Endothelial cell of umbilical vein (primary cell): ENCODE results near the gene UNC13D. TPM values are rescaled to one million over a fixed set of nuclear protein-coding genes. Genes with fewer than 3 reads are reported as not detected.

Source experiments
- BruUV-seq: library from RNA; stranded (reverse); fragments of 400-500 nt; replicated peaks from 2 replicates; lab custom pipeline; 2021; lab: Mats Ljungman, UMichigan
- CTCF ChIA-PET: fragments of 300-600, 350-600 bp; sonication (Branson Sonifier 250); formaldehyde crosslinking; loops from one replicate; lab custom pipeline; 2021; ENCODE audit warnings: antibody characterized with exemption, inconsistent platforms; lab: Charles Lee
- POLR2A ChIA-PET: fragments of 300-600, 350-600 bp; sonication (Branson Sonifier 250); formaldehyde crosslinking; loops from one replicate; lab custom pipeline; 2021; ENCODE audit warnings: antibody characterized with exemption, inconsistent platforms; lab: Charles Lee
- DNase-seq: peaks from one replicate; pipeline ENCODE4 v3.0.0-alpha.2; 2011; ENCODE audit warnings: low read depth, low spot score
- FAIRE-seq: peaks from 2 replicates; lab custom pipeline; 2011; peaks lifted over from hg19 to GRCh38; lab: Jason Lieb, UNC
- H2AFZ ChIP-seq: 2 replicates; pipeline ENCODE4 v1.6.0; 2012; ENCODE audit warnings: low read depth, low read length, control low read depth, inconsistent platforms
- H3K27ac ChIP-seq: 2 replicates; pipeline ENCODE4 v1.5.1; 2011; ENCODE audit warnings: low read depth, mild to moderate bottlenecking, control low read depth, low read length, moderate library complexity; ENCODE audit not compliant: insufficient read depth
- H3K27me3 ChIP-seq, 2 experiments: 2 replicates each; pipeline versions ENCODE4 v1.6.0 to v1.6.1; 2011; ENCODE audit warnings: low read length in 2 of 2, mixed read lengths in 1 of 2; ENCODE audit not compliant: control insufficient read depth in 2 of 2, insufficient read depth in 2 of 2
- H3K36me3 ChIP-seq, 2 experiments: 2 replicates in 1 of 2; 3 replicates in 1 of 2; pipeline ENCODE4 v1.5.1; 2011; ENCODE audit warnings: low read length in 2 of 2, mild to moderate bottlenecking in 1 of 2, moderate library complexity in 1 of 2; ENCODE audit not compliant: control insufficient read depth in 2 of 2, insufficient read depth in 2 of 2; ENCODE audit errors: extremely low read depth in 1 of 2
- H3K4me1 ChIP-seq: 3 replicates; pipeline ENCODE4 v1.5.1; 2011; ENCODE audit warnings: mild to moderate bottlenecking, low read length; ENCODE audit not compliant: control insufficient read depth, insufficient read depth; ENCODE audit errors: extremely low read depth
- H3K4me2 ChIP-seq: 2 replicates; pipeline ENCODE4 v1.6.1; 2011; ENCODE audit warnings: low read length, control low read depth, mixed read lengths; ENCODE audit not compliant: insufficient read depth
- H3K4me3 ChIP-seq, 3 experiments: fragments of 200-600 bp in 1 of 3; sonication (generic), shearing (Covaris generic) in 1 of 3; replicated peaks in 1 of 3; 2 replicates each; pipeline ENCODE4 v1.5.1; 2011 to 2016; ENCODE audit warnings: control low read depth in 3 of 3, low read length in 3 of 3, mild to moderate bottlenecking in 2 of 3, inconsistent platforms in 1 of 3, low read depth in 1 of 3, moderate library complexity in 1 of 3; ENCODE audit not compliant: insufficient read depth in 1 of 3
- H3K79me2 ChIP-seq: 2 replicates; pipeline ENCODE4 v1.6.0; 2012; ENCODE audit warnings: low read length, inconsistent platforms; ENCODE audit not compliant: control insufficient read depth, insufficient read depth
- H3K9ac ChIP-seq: replicated peaks from 2 replicates; pipeline ENCODE3; 2011; ENCODE audit warnings: low read length, control low read depth; ENCODE audit not compliant: insufficient read depth; ENCODE audit errors: extremely low read depth
- H3K9me1 ChIP-seq: replicated peaks from 3 replicates; pipeline ENCODE4 v1.6.0; 2011; ENCODE audit warnings: mild to moderate bottlenecking, low read length; ENCODE audit not compliant: control insufficient read depth, insufficient read depth; ENCODE audit errors: extremely low read depth
- H3K9me3 ChIP-seq: replicated peaks from 2 replicates; pipeline ENCODE4 v1.5.1; 2012; ENCODE audit warnings: low read length, inconsistent platforms; ENCODE audit not compliant: control insufficient read depth, insufficient read depth
- H4K20me1 ChIP-seq: replicated peaks from 2 replicates; pipeline ENCODE3; 2011; ENCODE audit warnings: mild to moderate bottlenecking, low read length; ENCODE audit not compliant: control insufficient read depth, insufficient read depth; ENCODE audit errors: extremely low read depth
- EZH2 ChIP-seq: IDR thresholded peaks from 2 replicates; pipeline ENCODE4 v1.6.1; 2012; ENCODE audit warnings: borderline replicate concordance, low read depth, mild to moderate bottlenecking, moderate library complexity, low read length, inconsistent platforms; ENCODE audit not compliant: severe bottlenecking
- FOS ChIP-seq: IDR thresholded peaks from 2 replicates; pipeline ENCODE4 v1.6.1; 2011; ENCODE audit warnings: mild to moderate bottlenecking, low read length, moderate library complexity, borderline replicate concordance; ENCODE audit not compliant: insufficient read depth
- GATA2 ChIP-seq: IDR thresholded peaks from 2 replicates; pipeline ENCODE4 v1.7.0; 2011; ENCODE audit warnings: low read depth, mild to moderate bottlenecking, moderate library complexity, mixed read lengths, low read length; ENCODE audit not compliant: insufficient read length, insufficient read depth
- JUN ChIP-seq: IDR thresholded peaks from 2 replicates; pipeline ENCODE4 v1.6.1; 2011; ENCODE audit warnings: borderline replicate concordance, low read depth; ENCODE audit not compliant: insufficient read length, insufficient read depth
- MYC ChIP-seq: IDR thresholded peaks from one replicate; pipeline ENCODE4 v1.6.1; 2011; ENCODE audit warnings: mild to moderate bottlenecking, low read depth, low read length
- POLR2A ChIP-seq: IDR thresholded peaks from 2 replicates; pipeline ENCODE4 v1.6.1; 2012; ENCODE audit warnings: low read depth, mild to moderate bottlenecking, control low read depth, low read length
- POLR2AphosphoS5 ChIP-seq: IDR thresholded peaks from 2 replicates; pipeline ENCODE4 v1.6.1; 2012; ENCODE audit warnings: low read depth, mild to moderate bottlenecking, control low read depth, low read length, moderate library complexity; ENCODE audit not compliant: insufficient read depth
- dilution Hi-C: fragments of 300-500 bp; cut with MboI; formaldehyde crosslinking; loops from one replicate; pipeline ENCODE4 v1.15.0; 2019; ENCODE audit warnings: low sequenced_read_pairs; ENCODE audit not compliant: extremely low pct_ligation_motif_present
- intact Hi-C: fragments of 100-400 bp; cut with micrococcal nuclease; formaldehyde crosslinking; loops from one replicate; pipeline ENCODE4 v1.10.0; 2022
- polyA plus RNA-seq, 4 experiments: library from polyadenylated mRNA; depleted of rRNA in 3 of 4; stranded (reverse) in 3 of 4; unstranded in 1 of 4; fragments of >200 nt; gene quantifications; 2 replicates each; pipeline versions ENCODE4 v1.2.1 to v1.2.3, GENCODE V29; 2011 to 2012; ENCODE audit warnings: missing spikeins in 1 of 4
- total RNA-seq: library from RNA; stranded (reverse); gene quantifications from 2 replicates; pipeline ENCODE4 v1.2.3, GENCODE V29; 2021
- TF ChIP-seq, protein P1 (sequence below): IDR thresholded peaks from 2 replicates; pipeline ENCODE4 v1.6.1; 2011; ENCODE audit not compliant: insufficient read depth, insufficient read length
- TF ChIP-seq, protein P2 (sequence below), 2 donors: IDR thresholded peaks; 1 replicate in 1 of 2; 2 replicates in 1 of 2; pipeline ENCODE4 v1.5.1; 2011; ENCODE audit warnings: low read length in 2 of 2, mild to moderate bottlenecking in 2 of 2, moderate library complexity in 2 of 2, control low read depth in 1 of 2, inconsistent platforms in 1 of 2, low read depth in 1 of 2; ENCODE audit not compliant: insufficient read depth in 1 of 2; ENCODE audit errors: extremely low read depth in 1 of 2

UNC13D gene
- total and polyA plus RNA-seq, 2 donors (not counting 3 experiments of a cell fraction or from before 2014, with no cell fraction given) = 6.9 to 14.9 TPM

GRCh38 chr17:75832164-75832651 is 12.0 kb downstream of the UNC13D start:
- no peaks in the 10 kb centered on the region for H4K20me1 ChIP-seq
- H3K27ac ChIP-seq = no peak overlapping the region
- peaks cover 7% of the 10 kb centered on the region for H3K4me1 ChIP-seq
- TF ChIP-seq, protein P1, sequence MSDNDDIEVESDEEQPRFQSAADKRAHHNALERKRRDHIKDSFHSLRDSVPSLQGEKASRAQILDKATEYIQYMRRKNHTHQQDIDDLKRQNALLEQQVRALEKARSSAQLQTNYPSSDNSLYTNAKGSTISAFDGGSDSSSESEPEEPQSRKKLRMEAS = no peak
- no peak for TF ChIP-seq EZH2
- no peak for TF ChIP-seq JUN
- no peak for TF ChIP-seq FOS
- no peak for TF ChIP-seq POLR2A
- TF ChIP-seq, protein P2, sequence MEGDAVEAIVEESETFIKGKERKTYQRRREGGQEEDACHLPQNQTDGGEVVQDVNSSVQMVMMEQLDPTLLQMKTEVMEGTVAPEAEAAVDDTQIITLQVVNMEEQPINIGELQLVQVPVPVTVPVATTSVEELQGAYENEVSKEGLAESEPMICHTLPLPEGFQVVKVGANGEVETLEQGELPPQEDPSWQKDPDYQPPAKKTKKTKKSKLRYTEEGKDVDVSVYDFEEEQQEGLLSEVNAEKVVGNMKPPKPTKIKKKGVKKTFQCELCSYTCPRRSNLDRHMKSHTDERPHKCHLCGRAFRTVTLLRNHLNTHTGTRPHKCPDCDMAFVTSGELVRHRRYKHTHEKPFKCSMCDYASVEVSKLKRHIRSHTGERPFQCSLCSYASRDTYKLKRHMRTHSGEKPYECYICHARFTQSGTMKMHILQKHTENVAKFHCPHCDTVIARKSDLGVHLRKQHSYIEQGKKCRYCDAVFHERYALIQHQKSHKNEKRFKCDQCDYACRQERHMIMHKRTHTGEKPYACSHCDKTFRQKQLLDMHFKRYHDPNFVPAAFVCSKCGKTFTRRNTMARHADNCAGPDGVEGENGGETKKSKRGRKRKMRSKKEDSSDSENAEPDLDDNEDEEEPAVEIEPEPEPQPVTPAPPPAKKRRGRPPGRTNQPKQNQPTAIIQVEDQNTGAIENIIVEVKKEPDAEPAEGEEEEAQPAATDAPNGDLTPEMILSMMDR (IDR thresholded peaks at IDR 0.05; ENCODE audit: extremely low read depth in 1 of 2, insufficient read depth in 1 of 2, low read depth in 1 of 2, low read length in 2 of 2) = no peak
- TF ChIP-seq MYC = no peak
- TF ChIP-seq POLR2AphosphoS5 = no peak
- no peak for TF ChIP-seq GATA2
- no peaks in the 10 kb centered on the region for H3K27me3 ChIP-seq
- ChIA-PET POLR2A (no interaction called here), CTCF (interaction anchor here (1.0 to 1.4 kb wide), 3 partner anchors 14 to 49 kb away, joined by 3 to 6 read pairs (median 5); no protein-coding TSS in a partner anchor)
- no peaks in the 10 kb centered on the region for H3K9me3 ChIP-seq
- intact Hi-C loops (no loop called here), dilution Hi-C loops (no loop called here)
- H3K4me3 ChIP-seq = no peak overlapping the region
- H3K4me2 ChIP-seq = no peak overlapping the region
- no TSS peak for BruUV-seq
- no peaks in the 10 kb centered on the region for H3K9me1 ChIP-seq
- no peak overlapping the region for H2AFZ ChIP-seq
- H3K79me2 ChIP-seq = no peaks in the 10 kb centered on the region
- DNase-seq (no peak), FAIRE-seq (no peak)
- H3K9ac ChIP-seq = no peak overlapping the region
- no peaks in the 10 kb centered on the region for H3K36me3 ChIP-seq
